Measurements from ENCODE around the gene SYNJ2. TPM values are rescaled to one million over a fixed set of nuclear protein-coding genes. Genes with fewer than 3 reads are reported as not detected.
"Not testable (repeated sequence)": the region's sequence is repeated elsewhere in the genome, so short reads cannot be mapped to it uniquely, and the experiment has no call there.

SYNJ2 gene
- total and polyA plus RNA-seq, 2 experiments from 2014 or later, result 2.8 to 5.6 TPM

DNA sequence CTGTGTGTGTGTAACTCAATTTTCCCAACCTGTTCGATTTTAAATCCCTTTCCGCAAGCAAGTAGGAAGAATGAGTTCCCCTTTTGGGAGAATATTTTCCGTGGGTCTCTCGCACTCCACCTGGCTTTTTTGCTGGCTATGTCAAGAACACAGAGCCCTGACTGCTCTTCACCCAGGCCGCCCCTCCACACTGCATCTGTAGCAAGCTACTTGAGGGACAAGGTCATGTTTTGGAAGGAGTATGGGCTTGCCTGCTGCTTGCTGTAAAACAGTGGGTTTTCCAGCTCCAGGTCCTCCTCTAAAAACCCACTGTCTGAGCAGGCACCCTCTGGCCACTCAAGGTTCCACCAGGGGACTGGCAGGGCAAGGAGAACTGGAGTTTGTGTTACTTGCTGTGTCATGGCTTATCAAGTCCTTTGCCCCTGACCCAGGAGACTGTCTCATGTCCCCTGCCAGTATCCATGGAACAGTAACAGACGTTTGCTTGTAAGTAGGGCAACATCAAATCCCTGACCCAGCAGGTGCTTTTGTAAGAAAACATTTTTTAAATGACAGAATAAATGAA, 35.5 kb upstream of the SYNJ2 start:
- Histone ChIP-seq H3K4me1 (ENCODE audit: insufficient read depth) (no peaks in the 10 kb centered on the region), H3F3A (replicated peaks; ENCODE audit: low read depth) (no peaks in the 10 kb centered on the region), H3K27ac (ENCODE audit: low read depth) (no peak overlapping the region), H3K27me3 (ENCODE audit: insufficient read depth) (no peaks in the 10 kb centered on the region), H3K79me2 (replicated peaks; ENCODE audit: insufficient read depth) (no peaks in the 10 kb centered on the region), H3K4me3 (no peak overlapping the region), H3K36me3 (ENCODE audit: insufficient read depth) (peaks cover 15% of the 10 kb centered on the region), H4K20me1 (replicated peaks; ENCODE audit: insufficient read depth) (no peaks in the 10 kb centered on the region), H3K9me2 (ENCODE audit: insufficient read depth) (no peaks in the 10 kb centered on the region), H2AFZ (no peak overlapping the region), H3K4me2 (no peak overlapping the region)
- Mint-ChIP-seq H3K4me3 (no peak overlapping the region), H3K9me3 (peaks cover 15% of the 10 kb centered on the region; the same call in 2 of the 3 replicates), H3K27ac (no peak overlapping the region), H3K36me3 (ENCODE audit: low read depth) (peaks cover 39% of the 10 kb centered on the region), H3K4me1 (no peaks in the 10 kb centered on the region), H3K27me3 (ENCODE audit: insufficient read depth, low read depth, poor library complexity) (no peaks in the 10 kb centered on the region)
- TF ChIP-seq NANOG (IDR thresholded peaks at IDR 0.05; ENCODE audit: borderline replicate concordance), result no peak
- ATAC-seq, result no peak
- no peak for DNase-seq (ENCODE audit: low spot score)

DNA sequence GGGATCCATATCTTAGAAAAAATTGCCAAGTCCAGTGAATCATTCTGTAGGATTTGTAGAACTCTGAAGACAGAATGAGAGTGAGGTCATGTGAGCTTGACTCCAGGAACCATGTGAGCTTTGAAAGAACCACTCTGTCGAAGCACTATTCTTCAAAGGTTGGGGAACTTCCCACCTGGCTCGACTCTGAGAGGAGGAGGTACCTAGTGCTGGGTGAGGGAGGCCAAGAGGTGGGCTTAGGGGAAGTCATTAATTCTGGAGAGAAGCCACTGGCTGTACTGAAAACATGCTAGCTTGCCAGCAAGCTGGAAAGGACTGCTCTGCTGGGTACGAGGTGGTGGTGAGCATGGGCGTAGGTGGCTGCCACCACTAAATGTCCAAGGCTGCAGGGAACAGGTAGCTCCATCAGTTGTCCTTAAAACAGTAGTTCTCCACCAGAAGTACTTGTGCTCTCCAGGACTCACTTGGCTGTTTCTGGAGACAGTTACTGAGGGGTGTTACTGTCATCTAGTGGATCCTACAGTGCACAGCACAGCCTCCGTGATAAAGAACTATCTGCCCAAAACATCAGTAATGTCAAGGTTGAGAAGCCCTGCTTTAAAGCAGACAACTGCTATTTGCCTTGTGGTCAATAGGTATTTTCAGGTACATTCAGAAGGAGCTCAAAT, 34.7 kb upstream of the SYNJ2 start:
- Mint-ChIP-seq H3K36me3 (ENCODE audit: low read depth) (peaks cover 32% of the 10 kb centered on the region), H3K9me3 (peaks cover 15% of the 10 kb centered on the region; the same call in 2 of the 3 replicates), H3K4me1 (no peaks in the 10 kb centered on the region), H3K27ac (no peak overlapping the region), H3K4me3 (no peak overlapping the region), H3K27me3 (ENCODE audit: insufficient read depth, low read depth, poor library complexity) (no peaks in the 10 kb centered on the region)
- no peak overlapping the region for H3K4me2 ChIP-seq
- TF ChIP-seq, protein P1, sequence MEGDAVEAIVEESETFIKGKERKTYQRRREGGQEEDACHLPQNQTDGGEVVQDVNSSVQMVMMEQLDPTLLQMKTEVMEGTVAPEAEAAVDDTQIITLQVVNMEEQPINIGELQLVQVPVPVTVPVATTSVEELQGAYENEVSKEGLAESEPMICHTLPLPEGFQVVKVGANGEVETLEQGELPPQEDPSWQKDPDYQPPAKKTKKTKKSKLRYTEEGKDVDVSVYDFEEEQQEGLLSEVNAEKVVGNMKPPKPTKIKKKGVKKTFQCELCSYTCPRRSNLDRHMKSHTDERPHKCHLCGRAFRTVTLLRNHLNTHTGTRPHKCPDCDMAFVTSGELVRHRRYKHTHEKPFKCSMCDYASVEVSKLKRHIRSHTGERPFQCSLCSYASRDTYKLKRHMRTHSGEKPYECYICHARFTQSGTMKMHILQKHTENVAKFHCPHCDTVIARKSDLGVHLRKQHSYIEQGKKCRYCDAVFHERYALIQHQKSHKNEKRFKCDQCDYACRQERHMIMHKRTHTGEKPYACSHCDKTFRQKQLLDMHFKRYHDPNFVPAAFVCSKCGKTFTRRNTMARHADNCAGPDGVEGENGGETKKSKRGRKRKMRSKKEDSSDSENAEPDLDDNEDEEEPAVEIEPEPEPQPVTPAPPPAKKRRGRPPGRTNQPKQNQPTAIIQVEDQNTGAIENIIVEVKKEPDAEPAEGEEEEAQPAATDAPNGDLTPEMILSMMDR (conservative IDR thresholded peaks at IDR 0.05; ENCODE audit: low read depth in 2 of 2), result peak; percentile 47 to 77
- TF ChIP-seq EZH2 (IDR thresholded peaks at IDR 0.05; ENCODE audit: low read depth, unreplicated experiment) (no peak), ZNF331 (CRISPR knock-in tag; IDR thresholded peaks at IDR 0.05; ENCODE audit: low read depth) (no peak)
- no peak overlapping the region for H3K4me3 ChIP-seq
- no peaks in the 10 kb centered on the region for H3K9me2 ChIP-seq (ENCODE audit: insufficient read depth)
- no peaks in the 10 kb centered on the region for H3K27me3 ChIP-seq (ENCODE audit: insufficient read depth)
- H3K4me1 ChIP-seq (ENCODE audit: insufficient read depth), result no peaks in the 10 kb centered on the region
- no peak overlapping the region for H2AFZ ChIP-seq
- H3K27ac ChIP-seq (ENCODE audit: low read depth), result no peak overlapping the region
- H4K20me1 ChIP-seq (replicated peaks; ENCODE audit: insufficient read depth), result no peaks in the 10 kb centered on the region
- H3K36me3 ChIP-seq (ENCODE audit: insufficient read depth), result peaks cover 9% of the 10 kb centered on the region
- H3K79me2 ChIP-seq (replicated peaks; ENCODE audit: insufficient read depth), result no peaks in the 10 kb centered on the region
- H3F3A ChIP-seq (replicated peaks; ENCODE audit: low read depth), result no peaks in the 10 kb centered on the region
- ATAC-seq (peak; percentile 92), DNase-seq (ENCODE audit: low spot score) (peak; percentile 45)

DNA sequence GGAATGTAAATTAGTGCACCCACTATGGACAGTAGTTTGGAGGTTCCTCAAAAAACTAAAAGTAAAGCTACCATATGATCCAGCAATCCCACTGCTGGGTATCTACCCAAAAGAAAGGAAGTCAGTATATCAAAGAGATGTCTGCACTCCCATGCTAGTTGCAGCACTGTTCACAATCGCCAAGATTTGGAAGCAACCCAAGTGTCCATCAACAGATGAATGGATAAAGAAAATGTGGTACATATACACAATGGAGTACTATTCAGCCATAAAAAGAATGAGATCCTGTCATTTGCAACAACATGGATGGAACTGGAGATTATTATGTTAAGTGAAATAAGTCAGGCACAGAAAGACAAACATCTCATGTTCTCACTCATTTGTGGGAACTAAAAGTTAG, 30.8 kb upstream of the SYNJ2 start:
- not testable (repeated sequence) for H3K36me3 Mint-ChIP-seq (ENCODE audit: low read depth); H3K27me3 Mint-ChIP-seq (ENCODE audit: insufficient read depth, low read depth, poor library complexity); H4K20me1 ChIP-seq (replicated peaks; ENCODE audit: insufficient read depth); H2AFZ ChIP-seq; H3K79me2 ChIP-seq (replicated peaks; ENCODE audit: insufficient read depth); H3K4me1 Mint-ChIP-seq; H3K9me2 ChIP-seq (ENCODE audit: insufficient read depth); H3K36me3 ChIP-seq (ENCODE audit: insufficient read depth); H3K27ac Mint-ChIP-seq; H3F3A ChIP-seq (replicated peaks; ENCODE audit: low read depth); DNase-seq (ENCODE audit: low spot score); H3K4me2 ChIP-seq; H3K4me3 ChIP-seq; H3K4me3 Mint-ChIP-seq; H3K27me3 ChIP-seq (ENCODE audit: insufficient read depth); ATAC-seq; H3K4me1 ChIP-seq (ENCODE audit: insufficient read depth); H3K27ac ChIP-seq (ENCODE audit: low read depth)
- H3K9me3 Mint-ChIP-seq, result peaks cover 15% of the 10 kb centered on the region; the same call in 2 of the 3 replicates

Data from GM23338 (cell line).